SH-SY5Y (cell line): Measurements from ENCODE around the gene GSPT1.

Source experiments
- GATA2 ChIP-seq: IDR thresholded peaks from 2 replicates; pipeline ENCODE4 v1.6.1; 2011; ENCODE audit warnings: mild to moderate bottlenecking, low read depth, low read length
- GATA3 ChIP-seq: IDR thresholded peaks from 2 replicates; pipeline ENCODE4 v1.6.1; 2011; ENCODE audit warnings: low read depth, mild to moderate bottlenecking, low read length, moderate library complexity

- no peak for TF ChIP-seq GATA3
- TF ChIP-seq GATA2: no peak
Measured at GRCh38 chr16:11871193-11871592, 44.6 kb downstream of the GSPT1 start.
